ENCODE results near the gene JAZF1. TPM values are rescaled to one million over a fixed set of nuclear protein-coding genes. Genes with fewer than 3 reads are reported as not detected.
A peak's percentile ranks its signal among the peaks of the same experiment; 100 is the strongest.

Gene JAZF1
- total RNA-seq, 1 donor from 2014 or later = 36.1 TPM

DNA sequence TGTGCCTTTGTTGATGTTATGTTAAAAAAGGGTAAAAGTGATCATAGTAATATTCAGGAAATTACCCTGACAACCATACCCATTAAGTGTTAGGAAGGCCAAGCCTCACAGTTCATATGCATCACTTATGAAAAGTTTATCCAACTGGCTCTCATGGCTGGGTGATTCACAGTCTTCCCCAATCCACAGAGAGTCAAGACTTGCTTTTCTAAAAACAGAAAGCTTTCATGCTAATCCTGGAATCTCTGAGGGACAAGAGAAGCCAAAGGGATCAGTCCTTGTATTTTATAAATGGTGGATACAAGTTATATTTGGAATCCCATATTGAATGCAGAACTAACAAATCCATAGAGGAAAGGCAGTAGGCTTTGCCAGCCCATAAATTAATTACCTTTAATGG is 218.3 kb downstream of the JAZF1 start:
- Histone ChIP-seq H3K4me1 (peaks cover 30% of the 10 kb centered on the region), H3K27me3 (no peaks in the 10 kb centered on the region), H3K36me3 (no peaks in the 10 kb centered on the region), H3K4me3 (no peak overlapping the region), H3K27ac (no peak overlapping the region), H3K9me3 (no peaks in the 10 kb centered on the region)
- intact Hi-C loops (cut with DNase I) = no loop called here
- DNase-seq (ENCODE audit: extremely low spot score in 2 of 2) = no peak
- TF ChIP-seq POLR2A (IDR thresholded peaks at IDR 0.05) (no peak), POLR2AphosphoS5 (IDR thresholded peaks at IDR 0.05; ENCODE audit: insufficient read depth in 1 of 2, low read depth in 1 of 2) (no peak)
- TF ChIP-seq, protein P1, sequence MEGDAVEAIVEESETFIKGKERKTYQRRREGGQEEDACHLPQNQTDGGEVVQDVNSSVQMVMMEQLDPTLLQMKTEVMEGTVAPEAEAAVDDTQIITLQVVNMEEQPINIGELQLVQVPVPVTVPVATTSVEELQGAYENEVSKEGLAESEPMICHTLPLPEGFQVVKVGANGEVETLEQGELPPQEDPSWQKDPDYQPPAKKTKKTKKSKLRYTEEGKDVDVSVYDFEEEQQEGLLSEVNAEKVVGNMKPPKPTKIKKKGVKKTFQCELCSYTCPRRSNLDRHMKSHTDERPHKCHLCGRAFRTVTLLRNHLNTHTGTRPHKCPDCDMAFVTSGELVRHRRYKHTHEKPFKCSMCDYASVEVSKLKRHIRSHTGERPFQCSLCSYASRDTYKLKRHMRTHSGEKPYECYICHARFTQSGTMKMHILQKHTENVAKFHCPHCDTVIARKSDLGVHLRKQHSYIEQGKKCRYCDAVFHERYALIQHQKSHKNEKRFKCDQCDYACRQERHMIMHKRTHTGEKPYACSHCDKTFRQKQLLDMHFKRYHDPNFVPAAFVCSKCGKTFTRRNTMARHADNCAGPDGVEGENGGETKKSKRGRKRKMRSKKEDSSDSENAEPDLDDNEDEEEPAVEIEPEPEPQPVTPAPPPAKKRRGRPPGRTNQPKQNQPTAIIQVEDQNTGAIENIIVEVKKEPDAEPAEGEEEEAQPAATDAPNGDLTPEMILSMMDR (IDR thresholded peaks at IDR 0.05) = no peak

- intact Hi-C loops (cut with DNase I) = no loop called here
- DNase-seq (ENCODE audit: extremely low spot score in 2 of 2) = no peak
- H3K4me1 ChIP-seq = peaks cover 28% of the 10 kb centered on the region
- H3K27ac ChIP-seq = no peak overlapping the region
- H3K27me3 ChIP-seq = no peaks in the 10 kb centered on the region
- H3K9me3 ChIP-seq = no peaks in the 10 kb centered on the region
- H3K4me3 ChIP-seq = no peak overlapping the region
- H3K36me3 ChIP-seq = no peaks in the 10 kb centered on the region
- no peak for TF ChIP-seq POLR2AphosphoS5 (IDR thresholded peaks at IDR 0.05; ENCODE audit: insufficient read depth in 1 of 2, low read depth in 1 of 2)
- TF ChIP-seq POLR2A (IDR thresholded peaks at IDR 0.05) = no peak
- TF ChIP-seq, protein P1 (IDR thresholded peaks at IDR 0.05) = no peak
These were observed 219.3 kb downstream of the JAZF1 start for GRCh38 chr7:27961255-27961654.

DNA sequence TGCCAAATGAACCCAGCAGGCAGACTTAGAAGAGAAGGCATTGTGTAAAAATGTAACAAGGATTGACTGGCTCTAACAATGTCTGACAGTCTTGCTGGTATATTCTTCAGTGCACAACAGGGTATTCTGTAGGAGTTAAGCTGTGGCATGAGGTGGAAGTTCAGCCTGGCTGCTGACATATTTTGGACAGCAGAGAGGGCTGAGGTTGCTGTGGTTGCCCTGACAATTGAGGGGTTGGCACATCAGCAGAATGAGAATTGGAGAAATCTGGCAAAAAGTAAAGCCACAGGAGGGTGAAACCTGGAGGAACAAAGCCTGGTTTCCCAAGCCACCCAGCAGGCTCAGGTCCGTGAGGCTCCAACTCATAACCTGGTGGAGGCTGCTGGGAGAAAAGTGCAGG is 220.2 kb downstream of the JAZF1 start:
- TF ChIP-seq POLR2AphosphoS5 (IDR thresholded peaks at IDR 0.05; ENCODE audit: insufficient read depth in 1 of 2, low read depth in 1 of 2) = no peak
- TF ChIP-seq, protein P1 (IDR thresholded peaks at IDR 0.05) = no peak
- TF ChIP-seq POLR2A (IDR thresholded peaks at IDR 0.05) = no peak
- Histone ChIP-seq H3K27ac (no peak overlapping the region), H3K9me3 (no peaks in the 10 kb centered on the region), H3K27me3 (no peaks in the 10 kb centered on the region), H3K4me3 (no peak overlapping the region), H3K4me1 (peaks cover 28% of the 10 kb centered on the region), H3K36me3 (no peaks in the 10 kb centered on the region)
- no peak for DNase-seq (ENCODE audit: extremely low spot score in 2 of 2)
- intact Hi-C loops (cut with DNase I) = no loop called here

DNA sequence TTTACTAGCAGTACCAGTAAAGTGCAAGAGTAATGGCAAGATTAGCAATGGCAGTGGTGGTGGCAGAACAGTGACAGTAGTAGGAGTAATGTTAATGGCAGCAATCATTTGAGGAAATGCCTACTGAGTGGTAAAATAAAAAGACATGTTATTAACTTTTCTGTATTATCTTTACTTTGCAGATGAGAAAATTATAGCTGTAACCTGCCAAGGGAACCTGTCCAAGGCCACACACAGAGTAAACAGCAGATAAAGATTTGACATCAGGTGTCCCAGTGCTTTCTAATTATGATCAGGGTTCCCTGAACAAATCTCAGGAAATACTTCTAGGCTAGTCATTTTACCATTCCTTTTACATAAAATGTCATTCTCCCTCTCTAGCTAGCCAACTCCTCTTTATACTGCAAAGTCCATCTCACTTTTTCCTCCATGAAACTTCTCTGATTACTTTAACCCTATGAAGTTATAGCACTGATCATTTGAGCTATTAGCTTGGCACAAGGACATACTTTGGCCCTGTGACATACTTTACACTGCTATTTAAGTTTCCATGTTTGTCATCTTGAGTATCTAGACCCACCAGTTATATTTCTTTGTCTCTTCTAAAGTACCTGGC is 221.6 kb downstream of the JAZF1 start:
- Histone ChIP-seq H3K4me3 (no peak overlapping the region), H3K27ac (no peak overlapping the region), H3K9me3 (no peaks in the 10 kb centered on the region), H3K27me3 (no peaks in the 10 kb centered on the region), H3K36me3 (no peaks in the 10 kb centered on the region), H3K4me1 (peaks cover 40% of the 10 kb centered on the region)
- TF ChIP-seq POLR2AphosphoS5 (IDR thresholded peaks at IDR 0.05; ENCODE audit: insufficient read depth in 1 of 2, low read depth in 1 of 2) = no peak
- no peak for TF ChIP-seq POLR2A (IDR thresholded peaks at IDR 0.05)
- TF ChIP-seq, protein P1 (IDR thresholded peaks at IDR 0.05) = no peak
- no peak for DNase-seq (ENCODE audit: extremely low spot score in 2 of 2)
- intact Hi-C loops (cut with DNase I) = no loop called here

GRCh38 chr7:27955596-27955995 is 225.0 kb downstream of the JAZF1 start:
- no peaks in the 10 kb centered on the region for H3K36me3 ChIP-seq
- TF ChIP-seq, protein P1 (IDR thresholded peaks at IDR 0.05) = no peak
- TF ChIP-seq POLR2AphosphoS5 (IDR thresholded peaks at IDR 0.05; ENCODE audit: insufficient read depth in 1 of 2, low read depth in 1 of 2) = no peak
- TF ChIP-seq POLR2A (IDR thresholded peaks at IDR 0.05) = no peak
- no peak for DNase-seq (ENCODE audit: extremely low spot score in 2 of 2)
- no peak overlapping the region for H3K4me3 ChIP-seq
- peak overlapping the region; percentile 2 for H3K27ac ChIP-seq
- H3K27me3 ChIP-seq = no peaks in the 10 kb centered on the region
- no peaks in the 10 kb centered on the region for H3K9me3 ChIP-seq
- H3K4me1 ChIP-seq = peaks cover 62% of the 10 kb centered on the region
- intact Hi-C loops (cut with DNase I) = no loop called here
